Activated CD8-positive, alpha-beta memory T cell treated with anti-CD3 and anti-CD28 coated beads for 4 hours (primary cell): Measurements from ENCODE around the gene OTX1.
"Not testable (repeated sequence)": the region's sequence is repeated elsewhere in the genome, so short reads cannot be mapped to it uniquely, and the experiment has no call there.

Experiments used
- DNase-seq, 2 donors: peaks; one replicate each; pipeline ENCODE4 v3.0.0-alpha.2; 2020; ENCODE audit warnings: low read depth in 2 of 2

The OTX1 gene

GRCh38 chr2:63058921-63059792 lies 8.5 kb downstream of the OTX1 start:
- DNase-seq = no peak

- DNase-seq = no peak
Measured at GRCh38 chr2:63059793-63060471, 9.3 kb downstream of the OTX1 start.

DNA sequence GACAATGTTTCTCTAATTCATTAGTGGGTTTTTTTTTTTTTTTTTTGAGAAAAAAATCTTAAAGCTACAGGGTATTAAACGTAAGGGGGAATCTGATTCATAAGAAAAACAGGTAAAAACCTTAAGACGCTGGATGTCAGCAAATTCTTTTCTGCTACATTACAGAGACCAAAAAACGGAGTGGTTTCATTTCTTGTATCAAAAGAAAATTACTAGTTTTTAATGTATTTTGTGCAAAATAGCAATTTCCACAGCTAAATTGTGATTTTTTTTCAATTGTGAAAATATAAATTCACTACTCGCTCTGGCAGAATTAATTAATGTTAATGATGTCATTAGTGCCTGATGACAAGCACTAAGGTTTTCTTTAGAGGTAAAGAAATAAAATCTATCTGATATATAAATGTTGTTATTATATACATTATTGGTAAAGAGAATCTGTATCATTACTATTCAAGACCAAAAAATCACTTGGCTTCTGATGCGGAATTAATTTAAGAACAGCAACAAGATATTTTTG lies 9.9 kb downstream of the OTX1 start:
- DNase-seq = no peak

GRCh38 chr2:63064197-63064596 lies 13.6 kb downstream of the OTX1 start:
- DNase-seq = no peak

DNA sequence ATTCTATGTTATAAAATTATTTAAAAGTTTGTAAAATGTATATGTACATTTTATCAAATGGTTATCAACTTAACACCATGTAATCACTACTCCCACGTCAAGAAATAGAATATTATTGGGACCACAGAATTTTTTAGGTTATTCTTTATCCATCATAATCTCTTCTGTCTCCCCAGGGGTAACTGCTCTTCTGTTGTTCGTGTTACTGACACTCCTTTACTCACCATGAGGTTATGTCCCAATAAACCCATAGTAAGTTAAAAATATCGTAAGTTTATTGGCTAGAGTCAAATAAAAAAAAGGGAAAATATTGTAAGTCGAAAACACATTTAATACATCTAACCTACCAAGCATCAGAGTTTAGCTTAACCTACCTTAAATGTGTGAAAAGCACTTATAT lies 14.0 kb downstream of the OTX1 start:
- DNase-seq = no peak

DNA sequence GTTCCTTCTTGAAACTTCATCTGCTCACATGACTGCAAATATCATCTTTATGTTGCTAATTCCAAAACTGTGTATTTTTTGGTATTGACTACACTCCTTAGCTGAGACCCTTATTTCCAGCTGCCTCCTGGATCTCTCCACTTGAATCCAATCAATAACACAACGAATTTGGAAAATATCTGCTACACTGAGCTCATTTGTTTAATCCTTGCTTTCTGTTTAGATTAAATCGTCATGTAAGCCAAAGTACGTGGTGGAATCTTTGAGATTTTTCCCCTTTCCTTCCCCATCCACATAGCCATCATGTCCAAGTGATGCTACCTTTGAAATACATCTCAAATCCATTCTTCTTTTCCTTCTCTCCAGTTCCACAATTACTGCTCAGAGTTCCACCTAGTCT lies 15.6 kb downstream of the OTX1 start:
- no peak for DNase-seq

DNA sequence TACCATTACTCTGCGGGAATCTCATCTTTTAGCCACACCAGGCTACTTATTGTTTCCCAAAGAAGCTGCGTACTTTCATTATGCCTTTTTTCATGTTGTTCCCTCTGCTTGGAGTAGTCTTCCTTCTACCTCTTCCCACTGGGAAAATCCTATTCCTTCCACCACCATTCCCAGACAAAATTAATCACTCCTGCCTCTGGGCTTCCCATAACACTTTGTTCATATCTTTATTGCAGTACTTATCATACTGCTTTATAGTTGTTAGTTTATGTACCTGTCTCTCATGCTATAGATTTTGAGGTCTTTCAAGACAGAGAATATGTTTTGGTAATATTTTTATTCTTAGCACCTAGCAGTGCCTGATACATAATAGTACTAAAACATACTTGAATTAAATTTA lies 16.2 kb downstream of the OTX1 start:
- DNase-seq = no peak

GRCh38 chr2:63071664-63072063 lies 21.0 kb downstream of the OTX1 start:
- no peak for DNase-seq

DNA sequence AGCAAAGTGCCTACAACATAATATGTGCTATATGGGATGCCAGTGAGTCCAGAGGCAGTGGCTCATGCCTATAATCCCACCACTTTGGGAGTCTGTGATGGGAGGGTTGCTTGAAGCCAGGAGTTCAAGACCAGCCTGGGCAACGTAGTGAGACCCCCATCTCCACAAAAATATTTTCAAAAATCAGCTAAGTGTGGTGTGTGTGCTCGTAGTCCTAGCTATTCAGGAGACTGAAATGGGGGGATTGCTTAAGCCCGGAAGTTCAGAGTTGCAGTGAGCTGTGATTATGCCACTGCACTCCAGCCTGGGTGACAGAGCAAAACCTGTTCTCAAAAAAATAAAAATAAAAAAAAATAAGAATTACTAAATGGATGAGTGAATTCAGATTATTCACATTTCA lies 23.4 kb downstream of the OTX1 start:
- DNase-seq = no peak

GRCh38 chr2:63074399-63074798 lies 23.8 kb downstream of the OTX1 start:
- DNase-seq = not testable (repeated sequence)

DNA sequence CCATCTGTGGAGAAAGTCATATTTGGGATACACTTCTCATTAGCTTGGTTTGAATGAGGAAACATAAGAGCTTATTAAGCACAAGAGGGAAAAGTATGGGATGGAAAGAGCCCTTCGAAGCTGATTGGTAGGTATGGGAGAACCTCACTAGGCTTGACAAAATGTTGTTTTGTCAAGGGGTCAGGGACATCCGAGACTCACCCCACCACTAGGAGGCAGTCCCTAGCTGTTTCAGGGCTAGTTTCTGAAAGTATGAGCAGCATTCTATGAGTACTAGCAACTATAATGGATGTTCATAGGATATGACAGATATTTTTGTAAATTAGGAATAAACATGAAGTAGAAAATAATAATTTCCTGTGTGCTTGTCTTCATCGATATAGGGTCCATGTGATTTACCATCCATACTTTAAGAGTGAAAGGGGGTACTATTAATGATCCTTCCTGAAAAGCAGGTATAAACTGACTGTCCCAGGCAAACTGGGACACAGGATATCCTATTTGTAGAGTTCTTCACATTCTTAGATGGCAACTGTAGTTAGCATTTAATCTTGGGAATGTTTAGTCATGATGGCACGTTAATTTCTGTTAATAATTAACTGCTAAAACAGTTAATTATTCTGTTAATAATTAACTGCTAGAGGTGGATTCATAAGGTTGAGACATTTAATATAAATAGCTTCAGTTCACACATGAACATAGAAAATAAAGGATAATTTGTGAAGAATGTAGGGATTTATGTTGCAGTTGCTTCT lies 28.4 kb downstream of the OTX1 start:
- no peak for DNase-seq

- no peak for DNase-seq
Measured at GRCh38 chr2:63081404-63081803, 30.8 kb downstream of the OTX1 start.

DNA sequence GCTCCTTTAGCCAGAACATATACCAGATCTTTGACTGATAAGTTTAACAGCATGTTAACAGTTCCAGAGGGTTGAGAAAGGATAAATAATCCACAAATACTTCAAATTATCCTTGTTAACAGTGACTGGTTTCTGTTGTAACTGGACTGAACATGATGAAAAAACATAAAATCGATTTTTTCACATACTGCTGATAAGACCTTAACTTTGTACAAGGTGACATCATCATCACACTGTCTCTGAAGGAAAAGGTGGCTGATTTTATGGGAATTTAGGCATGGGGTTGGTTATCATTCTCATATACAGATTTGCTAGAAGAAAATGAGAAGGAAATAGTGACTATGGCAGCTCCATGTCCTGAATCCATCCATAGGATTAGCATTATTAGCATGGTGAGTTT lies 36.1 kb downstream of the OTX1 start:
- DNase-seq = no peak

DNA sequence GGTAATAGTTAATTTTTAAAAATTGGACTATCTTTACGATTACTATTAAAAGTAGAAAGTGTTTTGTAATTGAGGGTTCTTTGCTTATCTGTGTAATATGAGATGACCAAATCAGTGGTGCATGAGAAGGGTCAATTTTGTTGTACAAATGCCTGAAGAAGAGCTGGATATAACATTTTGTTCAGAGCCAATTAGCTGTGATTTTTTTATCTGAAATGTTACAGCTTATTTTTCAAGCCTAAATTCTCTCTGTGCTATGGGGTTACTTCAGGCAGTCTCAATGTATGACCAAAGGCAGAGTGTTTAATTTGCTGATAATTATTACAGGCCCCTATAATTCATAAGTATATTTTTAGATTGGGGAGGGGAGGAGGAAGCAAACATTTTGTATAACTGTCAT lies 41.8 kb downstream of the OTX1 start:
- no peak for DNase-seq

GRCh38 chr2:63092857-63093256 lies 42.2 kb downstream of the OTX1 start:
- no peak for DNase-seq

DNA sequence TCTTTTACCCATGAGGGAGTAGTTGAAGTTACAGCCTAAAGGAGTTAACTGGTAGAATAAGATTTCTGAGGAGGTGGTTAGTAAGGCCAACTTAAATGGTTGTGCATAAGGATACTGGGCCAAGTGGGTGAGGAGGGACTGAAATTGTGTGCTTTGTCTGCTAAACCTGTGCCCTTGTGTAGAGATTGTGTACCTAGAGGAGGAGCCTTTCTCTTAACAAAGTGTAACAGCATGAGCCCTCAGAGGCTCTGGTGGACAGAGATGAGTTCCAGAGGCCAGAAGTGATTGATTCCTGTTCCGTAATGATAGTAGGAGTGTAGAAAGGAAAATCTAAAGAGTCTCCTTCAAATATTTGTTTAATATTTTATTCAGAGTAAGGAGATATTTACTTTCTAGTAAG lies 42.9 kb downstream of the OTX1 start:
- DNase-seq = no peak

DNA sequence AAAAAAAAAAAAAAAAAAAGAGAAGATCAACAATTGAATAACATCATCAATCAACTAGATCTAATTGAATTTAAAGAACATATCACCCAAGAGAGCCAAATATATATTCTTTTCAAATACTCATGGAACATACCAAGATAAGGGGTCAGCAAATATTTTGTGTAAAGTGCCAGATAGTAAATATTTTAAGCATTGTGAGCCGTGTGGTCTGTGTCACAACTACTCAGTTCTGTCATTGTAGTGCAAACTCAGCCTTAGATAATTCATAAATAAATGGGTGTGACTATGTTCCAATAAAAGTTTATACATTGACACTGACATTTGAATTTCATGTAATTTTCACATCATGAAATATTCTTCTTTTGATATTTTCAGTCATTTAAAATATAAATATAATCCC lies 45.9 kb downstream of the OTX1 start:
- no peak for DNase-seq

DNA sequence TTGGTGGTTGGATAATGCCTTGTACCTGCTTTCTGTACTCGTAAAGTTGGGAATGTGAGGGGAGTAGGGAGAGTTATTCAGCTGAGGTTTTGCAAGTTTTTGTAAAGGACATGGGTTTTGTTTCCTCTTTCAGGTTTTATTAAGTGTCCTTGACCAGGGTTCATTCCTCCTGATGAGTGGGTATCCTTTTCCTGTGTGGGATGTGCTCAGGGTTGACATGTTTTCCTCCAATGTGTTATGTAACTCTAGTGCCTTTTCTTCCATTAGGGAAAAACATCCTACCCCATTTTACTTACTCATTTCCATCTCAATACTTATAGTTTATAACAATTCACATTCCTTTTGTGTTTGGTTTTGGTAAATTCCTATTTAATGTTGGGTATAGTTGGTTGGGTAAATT lies 48.4 kb downstream of the OTX1 start:
- no peak for DNase-seq

GRCh38 chr2:63101954-63102353 lies 51.3 kb downstream of the OTX1 start:
- no peak for DNase-seq

DNA sequence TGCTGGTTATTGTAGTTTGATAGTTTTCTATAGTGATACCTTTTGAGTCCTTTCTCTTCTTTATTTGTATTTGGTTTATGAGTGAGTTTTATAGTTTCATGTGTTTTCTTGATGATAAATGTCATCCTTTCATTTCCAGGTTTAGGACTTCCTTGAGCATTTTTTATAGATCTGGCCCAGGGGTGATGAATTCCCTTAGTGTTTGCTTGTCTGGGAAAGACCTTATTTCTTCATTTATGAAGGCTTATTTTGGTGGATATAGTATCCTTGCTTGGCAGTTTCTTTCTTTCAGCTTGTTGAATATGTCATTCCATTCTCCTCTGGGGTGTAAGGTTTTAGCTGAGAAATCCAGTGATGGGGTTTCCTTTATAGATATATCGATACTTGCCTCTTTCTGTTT lies 53.9 kb downstream of the OTX1 start:
- DNase-seq = no peak
